GM21447 (cell line): Measurements from ENCODE around the gene PLD1.
"Not testable (repeated sequence)": the region's sequence is repeated elsewhere in the genome, so short reads cannot be mapped to it uniquely, and the experiment has no call there.

ENCODE experiments used
- ATAC-seq: cut with Tn5 transposase; IDR thresholded peaks from one replicate; pipeline ENCODE4 v1.9.1; 2021; ENCODE audit not compliant: unreplicated experiment

PLD1 gene

GRCh38 chr3:171626799-171627198, 183.5 kb downstream of the PLD1 start:
- not testable (repeated sequence) for ATAC-seq

- no peak for ATAC-seq
Observed at GRCh38 chr3:171622126-171622525, 188.2 kb downstream of the PLD1 start.

GRCh38 chr3:171620825-171621434, 189.4 kb downstream of the PLD1 start:
- no peak for ATAC-seq

- no peak for ATAC-seq
Observed at GRCh38 chr3:171616798-171617197, 193.5 kb downstream of the PLD1 start.

- no peak for ATAC-seq
Observed at GRCh38 chr3:171615686-171616085, 194.6 kb downstream of the PLD1 start.

GRCh38 chr3:171615281-171615680, 195.0 kb downstream of the PLD1 start:
- ATAC-seq, result no peak

GRCh38 chr3:171614318-171614921, 195.9 kb downstream of the PLD1 start:
- ATAC-seq, result no peak

- no peak for ATAC-seq
Observed at GRCh38 chr3:171607452-171607851, 202.8 kb downstream of the PLD1 start.

- no peak for ATAC-seq
Observed at GRCh38 chr3:171606151-171606751, 204.0 kb downstream of the PLD1 start.

GRCh38 chr3:171604370-171604769, 205.9 kb downstream of the PLD1 start:
- no peak for ATAC-seq

GRCh38 chr3:171602072-171602471, 208.2 kb downstream of the PLD1 start:
- no peak for ATAC-seq

GRCh38 chr3:171600030-171600429, 210.3 kb downstream of the PLD1 start:
- no peak for ATAC-seq

GRCh38 chr3:171598990-171599389, 211.3 kb downstream of the PLD1 start:
- ATAC-seq, result no peak

GRCh38 chr3:171592786-171593185, 217.5 kb downstream of the PLD1 start:
- ATAC-seq, result no peak

GRCh38 chr3:171591070-171591469, 219.2 kb downstream of the PLD1 start:
- no peak for ATAC-seq

- ATAC-seq, result no peak
Observed at GRCh38 chr3:171586274-171586673, 224.0 kb downstream of the PLD1 start.

GRCh38 chr3:171585039-171585438, 225.2 kb downstream of the PLD1 start:
- ATAC-seq, result no peak

- no peak for ATAC-seq
Observed at GRCh38 chr3:171584100-171584499, 226.2 kb downstream of the PLD1 start.

- ATAC-seq, result no peak
Observed at GRCh38 chr3:171574556-171575240, 235.6 kb downstream of the PLD1 start.

GRCh38 chr3:171569571-171570132, 240.6 kb downstream of the PLD1 start:
- ATAC-seq, result no peak

GRCh38 chr3:171568766-171569165, 241.5 kb downstream of the PLD1 start:
- ATAC-seq, result no peak
